ENCODE measurements around the gene ACOT8. TPM values are rescaled to one million over a fixed set of nuclear protein-coding genes. Genes with fewer than 3 reads are reported as not detected.

The ACOT8 gene
- total and polyA plus RNA-seq, 9 of the 15 experiments (the other 6 are each of a cell fraction or from before 2014, with no cell fraction given), result 8.2 to 46.7 (median 20.7) TPM

GRCh38 chr20:45878076-45878761 lies 21.0 kb upstream of the ACOT8 start (continued):
- TF ChIP-seq HMBOX1 (IDR thresholded peaks at IDR 0.05) (no peak), CXXC5 (CRISPR knock-in tag; IDR thresholded peaks at IDR 0.05) (peak; percentile 52), ZKSCAN1 (IDR thresholded peaks at IDR 0.05; ENCODE audit: low read depth, low read length) (peak; percentile 49; the same call in 1 of the 2 replicates), GTF2A2 (tag; IDR thresholded peaks at IDR 0.05) (no peak), MEIS2 (IDR thresholded peaks at IDR 0.05; ENCODE audit: partially characterized antibody) (peak; percentile 20), NR4A1 (CRISPR knock-in tag; IDR thresholded peaks at IDR 0.05) (no peak), NR4A1 (tag; IDR thresholded peaks at IDR 0.05) (0 out of 2 replicates have a peak, but pooled peaks have one; percentile 54), ZNF561 (CRISPR knock-in tag; conservative IDR thresholded peaks at IDR 0.05) (no peak), VEZF1 (CRISPR knock-in tag; IDR thresholded peaks at IDR 0.05) (peak; percentile 63), PKNOX1 (IDR thresholded peaks at IDR 0.05) (0 out of 2 replicates have a peak, but pooled peaks have one; percentile 4)
- TF ChIP-seq, protein P1, sequence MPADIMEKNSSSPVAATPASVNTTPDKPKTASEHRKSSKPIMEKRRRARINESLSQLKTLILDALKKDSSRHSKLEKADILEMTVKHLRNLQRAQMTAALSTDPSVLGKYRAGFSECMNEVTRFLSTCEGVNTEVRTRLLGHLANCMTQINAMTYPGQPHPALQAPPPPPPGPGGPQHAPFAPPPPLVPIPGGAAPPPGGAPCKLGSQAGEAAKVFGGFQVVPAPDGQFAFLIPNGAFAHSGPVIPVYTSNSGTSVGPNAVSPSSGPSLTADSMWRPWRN (IDR thresholded peaks at IDR 0.05; ENCODE audit: low read depth), result no peak
- TF ChIP-seq, protein P2, sequence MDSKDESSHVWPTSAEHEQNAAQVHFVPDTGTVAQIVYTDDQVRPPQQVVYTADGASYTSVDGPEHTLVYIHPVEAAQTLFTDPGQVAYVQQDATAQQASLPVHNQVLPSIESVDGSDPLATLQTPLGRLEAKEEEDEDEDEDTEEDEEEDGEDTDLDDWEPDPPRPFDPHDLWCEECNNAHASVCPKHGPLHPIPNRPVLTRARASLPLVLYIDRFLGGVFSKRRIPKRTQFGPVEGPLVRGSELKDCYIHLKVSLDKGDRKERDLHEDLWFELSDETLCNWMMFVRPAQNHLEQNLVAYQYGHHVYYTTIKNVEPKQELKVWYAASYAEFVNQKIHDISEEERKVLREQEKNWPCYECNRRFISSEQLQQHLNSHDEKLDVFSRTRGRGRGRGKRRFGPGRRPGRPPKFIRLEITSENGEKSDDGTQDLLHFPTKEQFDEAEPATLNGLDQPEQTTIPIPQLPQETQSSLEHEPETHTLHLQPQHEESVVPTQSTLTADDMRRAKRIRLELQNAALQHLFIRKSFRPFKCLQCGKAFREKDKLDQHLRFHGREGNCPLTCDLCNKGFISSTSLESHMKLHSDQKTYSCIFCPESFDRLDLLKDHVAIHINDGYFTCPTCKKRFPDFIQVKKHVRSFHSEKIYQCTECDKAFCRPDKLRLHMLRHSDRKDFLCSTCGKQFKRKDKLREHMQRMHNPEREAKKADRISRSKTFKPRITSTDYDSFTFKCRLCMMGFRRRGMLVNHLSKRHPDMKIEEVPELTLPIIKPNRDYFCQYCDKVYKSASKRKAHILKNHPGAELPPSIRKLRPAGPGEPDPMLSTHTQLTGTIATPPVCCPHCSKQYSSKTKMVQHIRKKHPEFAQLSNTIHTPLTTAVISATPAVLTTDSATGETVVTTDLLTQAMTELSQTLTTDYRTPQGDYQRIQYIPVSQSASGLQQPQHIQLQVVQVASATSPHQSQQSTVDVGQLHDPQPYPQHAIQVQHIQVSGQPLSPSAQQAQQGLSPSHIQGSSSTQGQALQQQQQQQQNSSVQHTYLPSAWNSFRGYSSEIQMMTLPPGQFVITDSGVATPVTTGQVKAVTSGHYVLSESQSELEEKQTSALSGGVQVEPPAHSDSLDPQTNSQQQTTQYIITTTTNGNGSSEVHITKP (IDR thresholded peaks at IDR 0.05; ENCODE audit: partially characterized antibody), result peak; percentile 45
- TF ChIP-seq, protein P3, sequence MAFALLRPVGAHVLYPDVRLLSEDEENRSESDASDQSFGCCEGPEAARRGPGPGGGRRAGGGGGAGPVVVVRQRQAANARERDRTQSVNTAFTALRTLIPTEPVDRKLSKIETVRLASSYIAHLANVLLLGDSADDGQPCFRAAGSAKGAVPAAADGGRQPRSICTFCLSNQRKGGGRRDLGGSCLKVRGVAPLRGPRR (CRISPR knock-in tag; IDR thresholded peaks at IDR 0.05), result no peak

Measured in K562 (cell line).